ENCODE results near the gene PPIL6. TPM values are rescaled to one million over a fixed set of nuclear protein-coding genes. Genes with fewer than 3 reads are reported as not detected.

The PPIL6 gene
- total RNA-seq, 2 donors from 2014 or later: 4.2 to 6.0 TPM

DNA sequence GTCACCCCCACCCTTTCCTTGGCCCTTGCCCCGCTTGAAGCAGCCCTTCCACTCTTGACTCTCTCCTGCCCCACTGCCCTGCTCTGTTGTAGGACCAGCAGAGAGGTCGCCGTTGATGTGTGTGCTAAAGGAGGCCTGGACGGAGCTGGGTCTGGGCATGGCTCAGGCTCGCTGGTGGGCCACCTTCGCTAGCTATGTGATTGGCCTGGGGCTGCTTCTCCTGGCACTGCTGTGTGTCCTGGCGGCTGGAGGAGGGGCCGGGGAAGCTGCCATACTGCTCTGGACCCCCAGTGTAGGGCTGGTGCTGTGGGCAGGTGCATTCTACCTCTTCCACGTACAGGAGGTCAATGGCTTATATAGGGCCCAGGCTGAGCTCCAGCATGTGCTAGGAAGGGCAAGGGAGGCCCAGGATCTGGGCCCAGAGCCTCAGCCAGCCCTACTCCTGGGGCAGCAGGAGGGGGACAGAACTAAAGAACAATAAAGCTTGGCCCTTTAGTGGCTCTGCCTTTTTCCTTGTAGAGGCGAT lies 3.1 kb upstream of the PPIL6 start:
- H3K9me3 ChIP-seq: no peaks in the 10 kb centered on the region
- H3K4me3 ChIP-seq: no peak overlapping the region
- 94% methylated on average over 9 of the region's 10 CpGs for WGBS
- no peak overlapping the region for H3K27ac ChIP-seq
- no peaks in the 10 kb centered on the region for H3K4me1 ChIP-seq (replicated peaks)
- TF ChIP-seq POLR2A (IDR thresholded peaks at IDR 0.05) (no peak), POLR2AphosphoS5 (IDR thresholded peaks at IDR 0.05) (no peak), CTCF (IDR thresholded peaks at IDR 0.05) (no peak)
- intact Hi-C loops (cut with DNase I): no loop called here
- DNase-seq (ENCODE audit: low spot score): no peak
- peaks cover 0 to 10% of the 10 kb centered on the region in 2 donors for H3K36me3 ChIP-seq
- H3K27me3 ChIP-seq (replicated peaks; ENCODE audit: insufficient read depth): no peaks in the 10 kb centered on the region

- WGBS: 94% methylated on average over 6 of the region's 6 CpGs
- H3K27me3 ChIP-seq (replicated peaks; ENCODE audit: insufficient read depth): no peaks in the 10 kb centered on the region
- no peaks in the 10 kb centered on the region for H3K9me3 ChIP-seq
- H3K4me1 ChIP-seq (replicated peaks): no peaks in the 10 kb centered on the region
- DNase-seq (ENCODE audit: low spot score): no peak
- no peak overlapping the region for H3K4me3 ChIP-seq
- peaks cover 0 to 10% of the 10 kb centered on the region in 2 donors for H3K36me3 ChIP-seq
- no peak overlapping the region for H3K27ac ChIP-seq
- no peak for TF ChIP-seq POLR2AphosphoS5 (IDR thresholded peaks at IDR 0.05)
- TF ChIP-seq CTCF (IDR thresholded peaks at IDR 0.05): no peak
- no peak for TF ChIP-seq POLR2A (IDR thresholded peaks at IDR 0.05)
- intact Hi-C loops (cut with DNase I): no loop called here
Observed at GRCh38 chr6:109442393-109442924, 2.0 kb upstream of the PPIL6 start.

DNA sequence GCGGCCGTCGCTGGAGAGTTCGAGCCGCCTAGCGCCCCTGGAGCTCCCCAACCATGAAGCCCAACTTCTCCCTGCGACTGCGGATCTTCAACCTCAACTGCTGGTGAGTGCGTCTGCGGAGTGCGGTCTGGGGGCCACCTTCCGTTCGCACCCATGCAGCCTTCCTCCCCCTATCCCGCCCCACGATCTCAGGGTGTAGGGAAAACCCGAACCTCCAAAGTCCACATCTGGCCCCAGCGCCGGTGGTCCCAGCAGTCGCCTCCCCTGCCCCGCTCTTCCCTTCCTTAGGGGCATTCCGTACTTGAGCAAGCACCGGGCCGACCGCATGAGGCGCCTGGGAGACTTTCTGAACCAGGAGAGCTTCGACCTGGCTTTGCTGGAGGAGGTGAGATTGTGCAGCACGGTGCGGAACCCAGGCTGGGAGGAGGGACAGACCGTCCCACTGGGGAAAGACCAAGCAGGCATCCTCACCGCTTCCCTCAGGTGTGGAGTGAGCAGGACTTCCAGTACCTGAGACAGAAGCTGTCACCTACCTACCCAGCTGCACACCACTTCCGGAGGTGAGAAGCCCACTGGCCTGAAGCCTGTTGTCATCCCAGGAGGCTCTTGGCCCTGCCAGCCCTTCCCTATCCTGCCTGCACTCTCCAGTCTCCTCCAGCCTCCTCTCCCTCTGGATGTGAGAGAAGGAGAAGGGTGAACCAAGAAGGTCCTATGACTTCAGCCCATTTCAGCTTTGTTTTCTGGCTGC lies 815 bp upstream of the PPIL6 start:
- Histone ChIP-seq H3K27me3 (replicated peaks; ENCODE audit: insufficient read depth) (no peaks in the 10 kb centered on the region), H3K4me3 (peak overlapping the region; percentile 46 to 58), H3K27ac (peak overlapping the region; percentile 80 to 81), H3K9me3 (no peaks in the 10 kb centered on the region), H3K4me1 (replicated peaks) (no peaks in the 10 kb centered on the region), H3K36me3 (peaks cover 0 to 10% of the 10 kb centered on the region in 2 donors)
- no peak for TF ChIP-seq POLR2AphosphoS5 (IDR thresholded peaks at IDR 0.05)
- TF ChIP-seq CTCF (IDR thresholded peaks at IDR 0.05): no peak
- no peak for TF ChIP-seq POLR2A (IDR thresholded peaks at IDR 0.05)
- under 1% methylated on average over 22 of the region's 31 CpGs for WGBS
- intact Hi-C loops (cut with DNase I): loop anchor here (2.0 kb wide), 2 partner anchors 42 to 58 kb away; partner anchors contain the start of genes CD164 and ZBTB24
- DNase-seq (ENCODE audit: low spot score): peak; percentile 41

GRCh38 chr6:109436041-109436440 lies 4.4 kb downstream of the PPIL6 start:
- intact Hi-C loops (cut with DNase I): no loop called here
- 91% methylated on average over 5 of the region's 5 CpGs for WGBS
- Histone ChIP-seq H3K36me3 (no peaks in the 10 kb centered on the region), H3K4me3 (no peak overlapping the region), H3K4me1 (replicated peaks) (no peaks in the 10 kb centered on the region), H3K27ac (no peak overlapping the region), H3K27me3 (replicated peaks; ENCODE audit: insufficient read depth) (no peaks in the 10 kb centered on the region), H3K9me3 (no peaks in the 10 kb centered on the region)
- DNase-seq (ENCODE audit: low spot score): no peak
- TF ChIP-seq POLR2A (IDR thresholded peaks at IDR 0.05) (no peak), CTCF (IDR thresholded peaks at IDR 0.05) (no peak)
